ENCODE data around the gene PSMG2.

The PSMG2 gene

GRCh38 chr18:12692206-12692605 is 10.6 kb upstream of the PSMG2 start:
- H3K4me3 ChIP-seq (ENCODE audit: low read depth, low read length) = no peak overlapping the region
- TF ChIP-seq CTCF (IDR thresholded peaks at IDR 0.05; ENCODE audit: low read depth, low read length, missing control alignments) = no peak
- in situ Hi-C loops (cut with HindIII; ENCODE audit: low sequenced_read_pairs) = no loop called here
- DNase-seq (ENCODE audit: low read depth) = no peak

- DNase-seq (ENCODE audit: low read depth) = no peak
- H3K4me3 ChIP-seq (ENCODE audit: low read depth, low read length) = no peak overlapping the region
- TF ChIP-seq CTCF (IDR thresholded peaks at IDR 0.05; ENCODE audit: low read depth, low read length, missing control alignments) = no peak
- in situ Hi-C loops (cut with HindIII; ENCODE audit: low sequenced_read_pairs) = no loop called here
These were observed 8.8 kb upstream of the PSMG2 start for GRCh38 chr18:12694032-12694431.

GRCh38 chr18:12699747-12700146 is 3.1 kb upstream of the PSMG2 start:
- DNase-seq (ENCODE audit: low read depth) = no peak
- no peak overlapping the region for H3K4me3 ChIP-seq (ENCODE audit: low read depth, low read length)
- in situ Hi-C loops (cut with HindIII; ENCODE audit: low sequenced_read_pairs) = no loop called here
- no peak for TF ChIP-seq CTCF (IDR thresholded peaks at IDR 0.05; ENCODE audit: low read depth, low read length, missing control alignments)

- no peak for DNase-seq (ENCODE audit: low read depth)
- peak overlapping the region; percentile 99 for H3K4me3 ChIP-seq (ENCODE audit: low read depth, low read length)
- in situ Hi-C loops (cut with HindIII; ENCODE audit: low sequenced_read_pairs) = no loop called here
- TF ChIP-seq CTCF (IDR thresholded peaks at IDR 0.05; ENCODE audit: low read depth, low read length, missing control alignments) = no peak
These were observed 1.7 kb upstream of the PSMG2 start for GRCh38 chr18:12701161-12701560.

GRCh38 chr18:12703096-12703567 is 290 bp downstream of the PSMG2 start:
- no peak for DNase-seq (ENCODE audit: low read depth)
- TF ChIP-seq CTCF (IDR thresholded peaks at IDR 0.05; ENCODE audit: low read depth, low read length, missing control alignments) = no peak
- in situ Hi-C loops (cut with HindIII; ENCODE audit: low sequenced_read_pairs) = no loop called here
- peak overlapping the region; percentile 99 for H3K4me3 ChIP-seq (ENCODE audit: low read depth, low read length)

GRCh38 chr18:12703664-12704063 is 822 bp downstream of the PSMG2 start:
- in situ Hi-C loops (cut with HindIII; ENCODE audit: low sequenced_read_pairs) = no loop called here
- TF ChIP-seq CTCF (IDR thresholded peaks at IDR 0.05; ENCODE audit: low read depth, low read length, missing control alignments) = no peak
- no peak for DNase-seq (ENCODE audit: low read depth)
- H3K4me3 ChIP-seq (ENCODE audit: low read depth, low read length) = peak overlapping the region; percentile 99

GRCh38 chr18:12711446-12711845 is 8.6 kb downstream of the PSMG2 start:
- no peak for DNase-seq (ENCODE audit: low read depth)
- H3K4me3 ChIP-seq (ENCODE audit: low read depth, low read length) = no peak overlapping the region
- no peak for TF ChIP-seq CTCF (IDR thresholded peaks at IDR 0.05; ENCODE audit: low read depth, low read length, missing control alignments)
- in situ Hi-C loops (cut with HindIII; ENCODE audit: low sequenced_read_pairs) = no loop called here

Measured in astrocyte of the cerebellum (primary cell).